HG03432 (cell line): Measurements from ENCODE around the gene DLG5.

ENCODE experiments used
- ATAC-seq: cut with Tn5 transposase; IDR thresholded peaks from one replicate; pipeline ENCODE4 v1.9.1; 2021; ENCODE audit warnings: mild to moderate bottlenecking, moderate library complexity; ENCODE audit not compliant: unreplicated experiment

DLG5 gene

GRCh38 chr10:77944519-77944918 is 18.0 kb upstream of the DLG5 start:
- no peak for ATAC-seq

GRCh38 chr10:77943121-77943901 is 16.8 kb upstream of the DLG5 start:
- no peak for ATAC-seq

GRCh38 chr10:77941790-77942189 is 15.2 kb upstream of the DLG5 start:
- no peak for ATAC-seq

GRCh38 chr10:77940627-77941026 is 14.1 kb upstream of the DLG5 start:
- ATAC-seq = no peak

GRCh38 chr10:77940225-77940624 is 13.7 kb upstream of the DLG5 start:
- no peak for ATAC-seq

- ATAC-seq = no peak
Measured at GRCh38 chr10:77939561-77940001, 13.0 kb upstream of the DLG5 start.

- ATAC-seq = no peak
Measured at GRCh38 chr10:77936697-77937567, 10.4 kb upstream of the DLG5 start.

- ATAC-seq = no peak
Measured at GRCh38 chr10:77932016-77932715, 5.6 kb upstream of the DLG5 start.

- no peak for ATAC-seq
Measured at GRCh38 chr10:77927402-77928246, 1.1 kb upstream of the DLG5 start.

GRCh38 chr10:77925795-77926565 is 575 bp downstream of the DLG5 start:
- peak; percentile 56 for ATAC-seq

- no peak for ATAC-seq
Measured at GRCh38 chr10:77925410-77925794, 1.2 kb downstream of the DLG5 start.

GRCh38 chr10:77922566-77923179 is 3.9 kb downstream of the DLG5 start:
- ATAC-seq = no peak

GRCh38 chr10:77922055-77922454 is 4.5 kb downstream of the DLG5 start:
- no peak for ATAC-seq

- no peak for ATAC-seq
Measured at GRCh38 chr10:77921395-77921794, 5.2 kb downstream of the DLG5 start.

- ATAC-seq = no peak
Measured at GRCh38 chr10:77920495-77920894, 6.1 kb downstream of the DLG5 start.

GRCh38 chr10:77919713-77920108 is 6.8 kb downstream of the DLG5 start:
- no peak for ATAC-seq

- no peak for ATAC-seq
Measured at GRCh38 chr10:77915319-77916105, 11.0 kb downstream of the DLG5 start.

- no peak for ATAC-seq
Measured at GRCh38 chr10:77913090-77913489, 13.5 kb downstream of the DLG5 start.

GRCh38 chr10:77912576-77912975 is 14.0 kb downstream of the DLG5 start:
- no peak for ATAC-seq
